Activated T-helper 1 cell treated with Interleukin-2 at 50 U/mL for 16 hours (primary cell): Measurements from ENCODE around the gene HIGD2A.

Source experiments
- DNase-seq: peaks from one replicate; pipeline ENCODE4 v3.0.0-alpha.2; 2020; ENCODE audit warnings: low read depth

The HIGD2A gene

GRCh38 chr5:176369934-176370711 is 18.4 kb upstream of the HIGD2A start:
- DNase-seq: no peak

GRCh38 chr5:176371621-176372539 is 16.7 kb upstream of the HIGD2A start:
- no peak for DNase-seq

GRCh38 chr5:176373100-176373818 is 15.3 kb upstream of the HIGD2A start:
- DNase-seq: no peak

GRCh38 chr5:176379881-176380280 is 8.7 kb upstream of the HIGD2A start:
- DNase-seq: no peak

- DNase-seq: no peak
Observed at GRCh38 chr5:176381423-176381822, 7.1 kb upstream of the HIGD2A start.

- no peak for DNase-seq
Observed at GRCh38 chr5:176381979-176382378, 6.6 kb upstream of the HIGD2A start.

- no peak for DNase-seq
Observed at GRCh38 chr5:176382721-176383120, 5.8 kb upstream of the HIGD2A start.

GRCh38 chr5:176383248-176383905 is 5.2 kb upstream of the HIGD2A start:
- DNase-seq: no peak

GRCh38 chr5:176383961-176384360 is 4.6 kb upstream of the HIGD2A start:
- DNase-seq: no peak

GRCh38 chr5:176384366-176384930 is 4.1 kb upstream of the HIGD2A start:
- DNase-seq: no peak

GRCh38 chr5:176384991-176385390 is 3.6 kb upstream of the HIGD2A start:
- DNase-seq: no peak

GRCh38 chr5:176386491-176386890 is 2.1 kb upstream of the HIGD2A start:
- no peak for DNase-seq

- DNase-seq: no peak
Observed at GRCh38 chr5:176387384-176387925, 1.1 kb upstream of the HIGD2A start.

- no peak for DNase-seq
Observed at GRCh38 chr5:176388003-176388443, 528 bp upstream of the HIGD2A start.

GRCh38 chr5:176389135-176390123 is 878 bp downstream of the HIGD2A start:
- DNase-seq: no peak

GRCh38 chr5:176391479-176391878 is 2.9 kb downstream of the HIGD2A start:
- DNase-seq: no peak

- no peak for DNase-seq
Observed at GRCh38 chr5:176391999-176392398, 3.4 kb downstream of the HIGD2A start.

- no peak for DNase-seq
Observed at GRCh38 chr5:176392526-176392925, 4.0 kb downstream of the HIGD2A start.

GRCh38 chr5:176394096-176394495 is 5.5 kb downstream of the HIGD2A start:
- no peak for DNase-seq
